C4-2B (cell line): Measurements from ENCODE around the gene NTRK1.

Source experiments
- H3K27ac ChIP-seq: fragments of 450-650 bp; 2 replicates; pipeline ENCODE4 v1.5.1; 2017
- ZFX ChIP-seq: fragments of 450-650 bp; IDR thresholded peaks from 2 replicates; pipeline ENCODE4 v1.6.1; 2017
- TF ChIP-seq, protein P1 (sequence below): fragments of 450-650 bp; conservative IDR thresholded peaks from 2 replicates; pipeline ENCODE4 v1.5.1; 2017; ENCODE audit warnings: mild to moderate bottlenecking

The NTRK1 gene

DNA sequence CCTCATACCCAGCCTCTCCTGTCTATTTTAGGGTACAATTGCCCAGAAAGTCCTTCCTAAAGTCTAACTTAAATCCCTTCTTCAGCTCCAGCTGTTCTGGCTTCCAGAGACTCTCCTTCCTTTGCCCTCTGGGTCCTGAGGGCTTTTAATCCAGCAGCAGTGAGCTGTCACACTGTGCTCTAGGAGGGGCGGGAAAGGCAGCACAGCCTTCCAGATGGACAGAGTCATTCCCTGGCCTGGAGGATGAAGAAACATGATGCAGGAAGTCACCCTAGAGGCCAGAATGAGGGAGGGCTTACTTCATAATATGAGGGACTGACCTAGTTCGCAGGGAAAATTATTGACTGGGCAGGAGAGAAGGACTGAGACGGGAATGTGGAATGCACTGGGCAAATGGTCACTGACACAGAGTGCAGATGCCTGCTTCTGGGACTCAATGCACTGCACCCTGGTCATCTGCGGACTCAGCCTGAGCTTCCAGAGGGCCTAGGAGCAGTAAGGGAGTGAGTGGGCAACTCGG is 45.3 kb upstream of the NTRK1 start:
- no peak overlapping the region for H3K27ac ChIP-seq
- no peak for TF ChIP-seq ZFX
- TF ChIP-seq, protein P1, sequence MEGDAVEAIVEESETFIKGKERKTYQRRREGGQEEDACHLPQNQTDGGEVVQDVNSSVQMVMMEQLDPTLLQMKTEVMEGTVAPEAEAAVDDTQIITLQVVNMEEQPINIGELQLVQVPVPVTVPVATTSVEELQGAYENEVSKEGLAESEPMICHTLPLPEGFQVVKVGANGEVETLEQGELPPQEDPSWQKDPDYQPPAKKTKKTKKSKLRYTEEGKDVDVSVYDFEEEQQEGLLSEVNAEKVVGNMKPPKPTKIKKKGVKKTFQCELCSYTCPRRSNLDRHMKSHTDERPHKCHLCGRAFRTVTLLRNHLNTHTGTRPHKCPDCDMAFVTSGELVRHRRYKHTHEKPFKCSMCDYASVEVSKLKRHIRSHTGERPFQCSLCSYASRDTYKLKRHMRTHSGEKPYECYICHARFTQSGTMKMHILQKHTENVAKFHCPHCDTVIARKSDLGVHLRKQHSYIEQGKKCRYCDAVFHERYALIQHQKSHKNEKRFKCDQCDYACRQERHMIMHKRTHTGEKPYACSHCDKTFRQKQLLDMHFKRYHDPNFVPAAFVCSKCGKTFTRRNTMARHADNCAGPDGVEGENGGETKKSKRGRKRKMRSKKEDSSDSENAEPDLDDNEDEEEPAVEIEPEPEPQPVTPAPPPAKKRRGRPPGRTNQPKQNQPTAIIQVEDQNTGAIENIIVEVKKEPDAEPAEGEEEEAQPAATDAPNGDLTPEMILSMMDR = no peak

DNA sequence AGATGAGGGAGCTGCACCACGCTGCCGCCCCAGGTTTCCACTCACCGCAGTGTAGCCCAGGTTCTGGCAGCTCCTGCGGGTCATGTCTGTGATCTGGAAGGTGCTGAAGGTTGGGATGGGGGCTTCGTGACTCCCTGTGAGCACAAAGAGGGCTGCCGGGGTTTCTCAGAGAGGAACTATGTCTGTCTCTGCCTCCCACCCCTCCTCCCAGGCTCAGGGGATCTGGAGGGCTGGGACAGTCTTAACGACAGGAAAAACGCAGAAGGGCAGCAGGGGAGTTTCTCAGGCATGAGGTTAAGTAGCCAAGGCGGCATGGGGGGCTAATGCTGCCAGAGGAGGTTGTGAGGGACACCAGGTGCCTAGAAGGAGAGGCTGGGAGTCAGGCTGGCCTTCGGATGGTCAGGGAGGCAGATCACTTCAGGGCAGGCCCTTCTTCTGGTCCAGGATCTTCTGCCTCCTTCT is 44.7 kb upstream of the NTRK1 start:
- H3K27ac ChIP-seq = no peak overlapping the region
- no peak for TF ChIP-seq ZFX
- TF ChIP-seq, protein P1 = no peak

DNA sequence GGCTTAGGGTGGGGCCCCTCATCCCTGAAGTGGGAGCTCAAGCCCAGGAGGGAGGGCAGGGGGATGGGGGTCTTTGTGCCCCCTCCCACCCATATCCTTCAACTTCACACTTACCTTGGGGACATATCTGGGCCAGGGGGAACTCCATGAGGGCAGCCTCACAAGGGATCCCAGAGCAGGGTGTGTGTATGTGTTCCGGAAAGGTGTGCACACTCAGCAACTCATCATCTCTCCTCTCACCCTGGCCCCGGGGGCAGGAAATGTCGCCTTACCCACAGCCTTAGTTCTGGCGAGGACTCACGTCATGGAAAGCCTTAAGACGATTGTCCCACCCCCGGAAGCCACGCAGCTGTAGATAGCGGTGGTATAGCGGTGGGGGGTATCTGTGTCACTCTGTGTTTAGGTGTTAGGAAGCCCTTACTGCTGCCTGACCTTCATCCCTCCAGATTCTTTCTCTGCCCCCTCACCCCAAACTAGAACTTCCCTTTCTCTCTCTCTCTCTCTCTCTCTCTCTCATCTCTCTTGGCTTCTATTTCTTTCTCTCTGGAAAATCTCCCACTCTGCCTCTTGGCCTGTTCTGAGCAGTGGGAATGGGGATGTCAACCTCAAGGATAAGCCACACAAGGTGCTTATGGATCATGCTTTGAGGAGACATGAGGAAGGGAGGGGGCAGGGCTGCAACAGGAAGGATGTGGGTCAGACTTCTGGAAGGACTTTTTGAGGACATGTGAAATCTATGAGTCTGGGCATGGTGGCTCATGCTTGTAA is 43.9 kb upstream of the NTRK1 start, which contains the start of gene SH2D2A:
Gene SH2D2A, minus strand, starts transcription at position 288 of the 768 bp plus-strand sequence. Its CDS starts 140 bp downstream, at position 148.
- TF ChIP-seq, protein P1 = no peak
- TF ChIP-seq ZFX = no peak
- H3K27ac ChIP-seq = no peak within 1 kb of the TSS

DNA sequence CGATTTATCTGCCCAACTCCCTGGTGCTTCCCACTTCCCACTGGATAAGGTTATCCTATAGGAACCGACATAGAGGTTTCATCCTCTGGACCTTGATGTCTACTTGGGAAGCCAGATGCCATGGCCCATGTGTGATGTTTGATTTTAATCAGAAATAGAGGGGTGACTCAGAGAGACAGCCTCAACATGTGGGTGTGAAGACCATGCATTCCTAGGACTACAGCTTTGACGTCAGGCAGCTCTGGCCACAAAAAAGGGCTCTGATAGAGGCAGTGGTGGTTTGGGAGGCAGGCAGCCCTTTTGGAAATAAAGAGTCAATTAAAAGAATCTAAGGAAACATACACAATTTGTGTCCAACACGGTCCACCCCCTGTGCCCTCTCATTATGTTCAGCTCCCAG is 38.9 kb upstream of the NTRK1 start:
- TF ChIP-seq ZFX = no peak
- TF ChIP-seq, protein P1 = no peak
- H3K27ac ChIP-seq = no peak overlapping the region

DNA sequence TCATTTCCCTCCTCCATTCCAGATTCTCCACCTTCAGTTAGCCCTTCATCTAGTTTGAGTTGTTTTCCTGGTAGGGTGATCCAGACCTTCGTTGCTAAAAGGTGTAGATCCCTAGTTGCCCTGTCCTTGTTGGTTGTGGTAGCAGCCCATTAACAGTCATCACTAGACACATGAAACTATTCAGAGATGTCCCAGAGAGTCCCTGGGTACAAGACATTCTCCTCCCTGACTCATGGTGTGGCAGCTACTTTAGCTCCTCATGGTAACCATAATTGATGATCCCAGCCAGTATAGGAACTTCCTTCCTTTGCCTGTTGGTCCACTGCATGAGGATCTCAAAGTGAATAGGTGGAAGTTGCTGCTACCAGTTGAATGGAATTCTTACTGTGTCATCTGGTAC is 38.0 kb upstream of the NTRK1 start:
- TF ChIP-seq, protein P1 = no peak
- TF ChIP-seq ZFX = no peak
- no peak overlapping the region for H3K27ac ChIP-seq

DNA sequence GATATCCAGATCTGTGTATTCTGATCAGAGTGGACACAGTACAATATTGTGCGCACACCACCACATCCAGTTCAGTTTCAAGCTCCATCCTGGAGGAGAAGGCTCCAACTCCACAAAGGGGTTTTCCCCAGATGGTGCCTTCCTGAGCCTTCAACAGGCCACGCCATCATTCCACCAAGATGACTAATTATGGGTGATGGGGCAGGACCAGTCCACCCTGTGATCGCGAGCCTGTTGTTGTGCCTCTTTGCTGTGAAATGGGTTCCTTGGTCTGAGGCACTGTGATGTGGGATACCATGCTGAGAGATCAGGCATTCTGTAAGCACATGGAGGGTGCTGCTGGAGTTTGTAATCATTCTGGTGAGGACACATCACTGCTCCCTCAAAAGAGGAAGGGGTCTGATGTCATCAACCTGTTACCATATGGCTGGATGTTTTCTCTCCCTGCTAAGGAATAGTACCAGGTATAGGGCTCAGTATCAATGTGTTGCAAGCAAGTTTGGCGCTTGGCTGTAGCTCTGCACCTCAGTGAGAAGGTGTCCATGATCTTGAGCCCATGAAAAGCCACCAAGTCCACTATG is 37.4 kb upstream of the NTRK1 start:
- H3K27ac ChIP-seq = no peak overlapping the region
- TF ChIP-seq ZFX = no peak
- TF ChIP-seq, protein P1 = no peak

DNA sequence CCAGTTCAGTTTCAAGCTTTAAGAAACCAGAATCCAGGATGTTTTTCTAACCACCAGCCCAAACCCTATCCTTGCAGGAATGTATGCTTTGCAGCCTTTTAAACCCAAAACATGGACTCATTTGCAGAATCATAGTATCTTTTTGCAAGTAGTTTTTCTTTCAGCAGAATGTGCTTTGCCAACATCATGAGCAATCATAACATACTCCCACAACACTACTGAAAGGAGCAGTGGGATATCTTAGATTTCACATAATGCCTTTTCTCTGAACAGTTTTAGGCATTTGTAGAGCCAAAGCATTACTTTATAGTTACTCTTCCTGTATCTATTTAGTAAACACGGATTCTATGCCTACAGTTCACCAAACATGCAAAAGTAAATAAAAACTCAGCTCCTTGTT is 34.0 kb upstream of the NTRK1 start:
- TF ChIP-seq ZFX = no peak
- H3K27ac ChIP-seq = no peak overlapping the region
